GM23338 (cell line): ENCODE measurements around the gene SH3BP4. TPM values are rescaled to one million over a fixed set of nuclear protein-coding genes. Genes with fewer than 3 reads are reported as not detected.

Experiments
- ATAC-seq: fragments of 200-7000 bp; cut with Tn5 transposase; 3 replicates; pipeline ENCODE4 v1.9.1; 2020
- DNase-seq: peaks from one replicate; pipeline ENCODE4 v3.0.0-alpha.2; 2015; ENCODE audit warnings: low spot score
- H2AFZ ChIP-seq: fragments of 200-600 bp; sonication (generic); 2 replicates; pipeline ENCODE4 v1.8.0; 2016; ENCODE audit warnings: antibody characterized with exemption, mild to moderate bottlenecking, moderate library complexity
- H3F3A ChIP-seq: fragments of 200-600 bp; sonication (generic); replicated peaks from 2 replicates; pipeline ENCODE4 v1.8.0; 2017; ENCODE audit warnings: antibody characterized with exemption, mixed run types, low read depth
- H3K27ac ChIP-seq: fragments of 200-600 bp; sonication (generic); 2 replicates; pipeline ENCODE4 v1.6.1; 2016; ENCODE audit warnings: low read depth
- H3K27me3 ChIP-seq: fragments of 200-600 bp; sonication (generic); 2 replicates; pipeline ENCODE4 v1.8.0; 2016; ENCODE audit warnings: mild to moderate bottlenecking, mixed run types, moderate library complexity; ENCODE audit not compliant: insufficient read depth
- H3K36me3 ChIP-seq: fragments of 200-600 bp; sonication (generic); 2 replicates; pipeline ENCODE4 v1.8.0; 2016; ENCODE audit warnings: mild to moderate bottlenecking; ENCODE audit not compliant: insufficient read depth
- H3K4me1 ChIP-seq: fragments of 200-600 bp; sonication (generic); 2 replicates; pipeline ENCODE4 v1.8.0; 2016; ENCODE audit warnings: mild to moderate bottlenecking, moderate library complexity; ENCODE audit not compliant: insufficient read depth
- H3K4me2 ChIP-seq: fragments of 200-600 bp; sonication (generic); 2 replicates; pipeline ENCODE4 v1.7.1; 2017; ENCODE audit warnings: mixed run types
- H3K4me3 ChIP-seq: fragments of 200-600 bp; sonication (generic); 2 replicates; pipeline ENCODE4 v1.6.1; 2016; ENCODE audit warnings: mixed run types
- H3K79me2 ChIP-seq: fragments of 200-600 bp; sonication (generic); replicated peaks from 2 replicates; pipeline ENCODE4 v1.8.0; 2017; ENCODE audit warnings: mild to moderate bottlenecking; ENCODE audit not compliant: insufficient read depth
- H3K9me2 ChIP-seq: fragments of 200-600 bp; sonication (generic); 2 replicates; pipeline ENCODE4 v1.8.0; 2017; ENCODE audit not compliant: insufficient read depth
- H4K20me1 ChIP-seq: fragments of 200-600 bp; sonication (generic); replicated peaks from 2 replicates; pipeline ENCODE4 v1.8.0; 2017; ENCODE audit warnings: mild to moderate bottlenecking; ENCODE audit not compliant: insufficient read depth
- H3K27ac Mint-ChIP-seq: 2 replicates; pipeline ENCODE4 v1.8.0; 2020; ENCODE audit warnings: inconsistent platforms, mild to moderate bottlenecking, moderate library complexity, mixed read lengths
- H3K27me3 Mint-ChIP-seq: 3 replicates; pipeline ENCODE4 v1.8.0; 2022; ENCODE audit warnings: low read depth, mild to moderate bottlenecking, moderate library complexity, mixed read lengths, inconsistent platforms; ENCODE audit not compliant: insufficient read depth, poor library complexity
- H3K36me3 Mint-ChIP-seq: 3 replicates; pipeline ENCODE4 v1.8.0; 2021; ENCODE audit warnings: low read depth, mild to moderate bottlenecking, inconsistent platforms, moderate library complexity, mixed read lengths
- H3K4me1 Mint-ChIP-seq: 3 replicates; pipeline ENCODE4 v1.8.0; 2020; ENCODE audit warnings: mild to moderate bottlenecking, inconsistent platforms, mixed read lengths
- H3K4me3 Mint-ChIP-seq: 3 replicates; pipeline ENCODE4 v1.8.0; 2021; ENCODE audit warnings: moderate library complexity, mild to moderate bottlenecking, inconsistent platforms, mixed read lengths
- H3K9me3 Mint-ChIP-seq: 3 replicates; pipeline ENCODE4 v1.8.0; 2020; ENCODE audit warnings: moderate library complexity, mild to moderate bottlenecking, inconsistent platforms, mixed read lengths
- CREB1 ChIP-seq: fragments of 250-450 bp; sonication (Bioruptor Pico); IDR thresholded peaks from 2 replicates; pipeline ENCODE4 v1.5.0; 2020; ENCODE audit warnings: low read depth, mild to moderate bottlenecking, moderate library complexity
- EZH2 ChIP-seq: fragments of 200-600 bp; sonication (generic); IDR thresholded peaks from one replicate; pipeline ENCODE4 v1.8.0; 2017; ENCODE audit warnings: antibody characterized with exemption, mild to moderate bottlenecking, low read depth; ENCODE audit not compliant: unreplicated experiment
- EZH2phosphoT487 ChIP-seq: fragments of 200-600 bp; sonication (generic); IDR thresholded peaks from one replicate; pipeline ENCODE4 v1.8.1; 2018; ENCODE audit warnings: antibody characterized with exemption; ENCODE audit not compliant: unreplicated experiment
- JUNB ChIP-seq: IDR thresholded peaks from one replicate; pipeline ENCODE4 v1.6.1; 2016; ENCODE audit warnings: antibody characterized with exemption; ENCODE audit not compliant: unreplicated experiment
- NANOG ChIP-seq: IDR thresholded peaks from 2 replicates; pipeline ENCODE4 v1.6.1; 2016; ENCODE audit warnings: antibody characterized with exemption, borderline replicate concordance
- POLR2AphosphoS5 ChIP-seq: IDR thresholded peaks from 2 replicates; pipeline ENCODE4 v1.6.1; 2016; ENCODE audit warnings: antibody characterized with exemption, low read depth
- STAT1 ChIP-seq: IDR thresholded peaks from one replicate; pipeline ENCODE4 v1.6.1; 2016; ENCODE audit warnings: antibody characterized with exemption; ENCODE audit not compliant: unreplicated experiment
- ZNF114 ChIP-seq: fragments of 250-450 bp; sonication (Bioruptor Pico); IDR thresholded peaks from 2 replicates; pipeline ENCODE4 v1.5.0; 2020; ENCODE audit warnings: mild to moderate bottlenecking, moderate library complexity
- ZNF331 ChIP-seq: fragments of 250-450 bp; sonication (Bioruptor Pico); IDR thresholded peaks from 2 replicates; pipeline ENCODE4 v1.5.0; 2020; ENCODE audit warnings: low read depth, mild to moderate bottlenecking, moderate library complexity
- polyA plus RNA-seq: library from polyadenylated mRNA; unstranded; fragments of >200 nt; fragmentation: Nextera tagmentation; extraction: Ambion mirVana; gene quantifications from 2 replicates; pipeline ENCODE4 v1.2.1, GENCODE V29; 2016
- total RNA-seq: library from RNA; depleted of rRNA; stranded (reverse); fragments of >200 nt; shearing (Covaris generic); gene quantifications from 2 replicates; pipeline ENCODE4 v1.2.3, GENCODE V29; 2014
- TF ChIP-seq, protein P1 (sequence below), 2 experiments: fragments of 200-600 bp in 1 of 2; sonication (generic) in 1 of 2; conservative IDR thresholded peaks; 2 replicates each; pipeline versions ENCODE4 v1.5.1 to v1.6.1; 2016 to 2017; ENCODE audit warnings: antibody characterized with exemption in 2 of 2, low read depth in 2 of 2, mild to moderate bottlenecking in 2 of 2, moderate library complexity in 1 of 2
- TF ChIP-seq, protein P2 (sequence below): IDR thresholded peaks from 2 replicates; pipeline ENCODE4 v1.6.1; 2016; ENCODE audit warnings: antibody characterized with exemption
- TF ChIP-seq, protein P3 (sequence below): IDR thresholded peaks from one replicate; pipeline ENCODE4 v1.6.1; 2018; ENCODE audit warnings: antibody characterized with exemption; ENCODE audit not compliant: unreplicated experiment
- TF ChIP-seq, protein P4 (sequence below): fragments of 250-450 bp; sonication (Bioruptor Pico); IDR thresholded peaks from 2 replicates; pipeline ENCODE4 v1.5.0; 2020; ENCODE audit warnings: mild to moderate bottlenecking, moderate library complexity

SH3BP4 gene
- total and polyA plus RNA-seq, 2 experiments from 2014 or later, result 15.6 to 50.9 TPM

DNA sequence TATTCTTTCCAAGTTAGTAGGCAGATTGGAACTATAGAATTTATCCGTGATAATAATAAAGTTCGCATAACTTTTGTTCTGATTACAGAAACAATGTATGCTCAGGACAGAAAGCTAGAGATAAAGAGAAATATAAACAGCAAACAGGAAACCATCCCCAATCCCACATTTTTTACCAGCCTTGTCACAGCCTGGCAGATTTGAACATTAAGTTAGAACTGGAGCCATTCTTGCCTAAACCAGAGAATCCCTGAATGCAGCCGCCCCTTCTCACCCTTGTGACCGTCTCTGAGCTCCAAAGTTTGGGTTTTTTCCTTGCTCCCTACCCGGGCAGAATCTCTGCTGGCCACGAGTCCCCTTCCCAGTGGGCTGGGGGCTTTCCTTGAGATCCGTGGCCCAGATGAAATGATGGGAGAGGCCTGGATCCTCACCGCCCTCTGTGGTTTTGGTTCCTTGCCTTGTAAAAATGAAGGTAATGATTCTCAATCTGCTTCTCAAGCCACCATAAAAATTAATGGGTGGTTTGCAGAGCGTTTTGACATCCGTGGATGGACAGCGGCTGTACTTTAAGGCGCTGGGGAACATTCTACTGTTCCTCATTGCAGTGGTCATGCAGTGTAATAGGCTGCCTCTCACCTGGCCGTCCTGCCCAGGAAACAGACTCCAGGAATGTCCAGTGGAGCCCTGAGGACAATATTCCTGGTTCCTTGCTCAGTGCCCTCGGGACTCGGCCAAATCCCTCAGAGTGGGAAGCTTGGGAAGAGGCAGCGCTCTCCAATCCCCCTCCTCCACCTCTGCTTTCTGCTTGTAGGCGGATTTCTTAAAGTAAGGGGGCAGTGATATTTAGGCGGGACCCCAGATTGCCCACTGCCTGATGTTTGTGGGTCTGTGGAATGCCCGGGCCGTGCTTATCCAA lies 1.6 kb downstream of the SH3BP4 start:
- Histone ChIP-seq H3K4me3 (peak overlapping the region; percentile 91), H3K4me2 (peak overlapping the region; percentile 86), H2AFZ (no peak overlapping the region), H3K79me2 (peaks cover 60% of the 10 kb centered on the region), H3K27ac (no peak overlapping the region), H3K4me1 (peaks cover 58% of the 10 kb centered on the region), H4K20me1 (peaks cover 16% of the 10 kb centered on the region; the same call in 1 of the 2 replicates), H3K9me2 (no peaks in the 10 kb centered on the region), H3F3A (no peaks in the 10 kb centered on the region), H3K27me3 (peaks cover 37% of the 10 kb centered on the region), H3K36me3 (no peaks in the 10 kb centered on the region)
- no peak for TF ChIP-seq CREB1
- no peak for TF ChIP-seq EZH2phosphoT487
- no peak for TF ChIP-seq STAT1
- TF ChIP-seq, protein P1, sequence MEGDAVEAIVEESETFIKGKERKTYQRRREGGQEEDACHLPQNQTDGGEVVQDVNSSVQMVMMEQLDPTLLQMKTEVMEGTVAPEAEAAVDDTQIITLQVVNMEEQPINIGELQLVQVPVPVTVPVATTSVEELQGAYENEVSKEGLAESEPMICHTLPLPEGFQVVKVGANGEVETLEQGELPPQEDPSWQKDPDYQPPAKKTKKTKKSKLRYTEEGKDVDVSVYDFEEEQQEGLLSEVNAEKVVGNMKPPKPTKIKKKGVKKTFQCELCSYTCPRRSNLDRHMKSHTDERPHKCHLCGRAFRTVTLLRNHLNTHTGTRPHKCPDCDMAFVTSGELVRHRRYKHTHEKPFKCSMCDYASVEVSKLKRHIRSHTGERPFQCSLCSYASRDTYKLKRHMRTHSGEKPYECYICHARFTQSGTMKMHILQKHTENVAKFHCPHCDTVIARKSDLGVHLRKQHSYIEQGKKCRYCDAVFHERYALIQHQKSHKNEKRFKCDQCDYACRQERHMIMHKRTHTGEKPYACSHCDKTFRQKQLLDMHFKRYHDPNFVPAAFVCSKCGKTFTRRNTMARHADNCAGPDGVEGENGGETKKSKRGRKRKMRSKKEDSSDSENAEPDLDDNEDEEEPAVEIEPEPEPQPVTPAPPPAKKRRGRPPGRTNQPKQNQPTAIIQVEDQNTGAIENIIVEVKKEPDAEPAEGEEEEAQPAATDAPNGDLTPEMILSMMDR (conservative IDR thresholded peaks at IDR 0.05; ENCODE audit: low read depth in 2 of 2), result no peak
- TF ChIP-seq POLR2AphosphoS5, result no peak
- TF ChIP-seq, protein P2, sequence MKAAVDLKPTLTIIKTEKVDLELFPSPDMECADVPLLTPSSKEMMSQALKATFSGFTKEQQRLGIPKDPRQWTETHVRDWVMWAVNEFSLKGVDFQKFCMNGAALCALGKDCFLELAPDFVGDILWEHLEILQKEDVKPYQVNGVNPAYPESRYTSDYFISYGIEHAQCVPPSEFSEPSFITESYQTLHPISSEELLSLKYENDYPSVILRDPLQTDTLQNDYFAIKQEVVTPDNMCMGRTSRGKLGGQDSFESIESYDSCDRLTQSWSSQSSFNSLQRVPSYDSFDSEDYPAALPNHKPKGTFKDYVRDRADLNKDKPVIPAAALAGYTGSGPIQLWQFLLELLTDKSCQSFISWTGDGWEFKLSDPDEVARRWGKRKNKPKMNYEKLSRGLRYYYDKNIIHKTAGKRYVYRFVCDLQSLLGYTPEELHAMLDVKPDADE, result no peak
- no peak for TF ChIP-seq JUNB
- TF ChIP-seq, protein P3, sequence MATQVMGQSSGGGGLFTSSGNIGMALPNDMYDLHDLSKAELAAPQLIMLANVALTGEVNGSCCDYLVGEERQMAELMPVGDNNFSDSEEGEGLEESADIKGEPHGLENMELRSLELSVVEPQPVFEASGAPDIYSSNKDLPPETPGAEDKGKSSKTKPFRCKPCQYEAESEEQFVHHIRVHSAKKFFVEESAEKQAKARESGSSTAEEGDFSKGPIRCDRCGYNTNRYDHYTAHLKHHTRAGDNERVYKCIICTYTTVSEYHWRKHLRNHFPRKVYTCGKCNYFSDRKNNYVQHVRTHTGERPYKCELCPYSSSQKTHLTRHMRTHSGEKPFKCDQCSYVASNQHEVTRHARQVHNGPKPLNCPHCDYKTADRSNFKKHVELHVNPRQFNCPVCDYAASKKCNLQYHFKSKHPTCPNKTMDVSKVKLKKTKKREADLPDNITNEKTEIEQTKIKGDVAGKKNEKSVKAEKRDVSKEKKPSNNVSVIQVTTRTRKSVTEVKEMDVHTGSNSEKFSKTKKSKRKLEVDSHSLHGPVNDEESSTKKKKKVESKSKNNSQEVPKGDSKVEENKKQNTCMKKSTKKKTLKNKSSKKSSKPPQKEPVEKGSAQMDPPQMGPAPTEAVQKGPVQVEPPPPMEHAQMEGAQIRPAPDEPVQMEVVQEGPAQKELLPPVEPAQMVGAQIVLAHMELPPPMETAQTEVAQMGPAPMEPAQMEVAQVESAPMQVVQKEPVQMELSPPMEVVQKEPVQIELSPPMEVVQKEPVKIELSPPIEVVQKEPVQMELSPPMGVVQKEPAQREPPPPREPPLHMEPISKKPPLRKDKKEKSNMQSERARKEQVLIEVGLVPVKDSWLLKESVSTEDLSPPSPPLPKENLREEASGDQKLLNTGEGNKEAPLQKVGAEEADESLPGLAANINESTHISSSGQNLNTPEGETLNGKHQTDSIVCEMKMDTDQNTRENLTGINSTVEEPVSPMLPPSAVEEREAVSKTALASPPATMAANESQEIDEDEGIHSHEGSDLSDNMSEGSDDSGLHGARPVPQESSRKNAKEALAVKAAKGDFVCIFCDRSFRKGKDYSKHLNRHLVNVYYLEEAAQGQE, result no peak
- no peak for TF ChIP-seq ZNF331 (CRISPR knock-in tag)
- no peak for TF ChIP-seq NANOG
- TF ChIP-seq, protein P4, sequence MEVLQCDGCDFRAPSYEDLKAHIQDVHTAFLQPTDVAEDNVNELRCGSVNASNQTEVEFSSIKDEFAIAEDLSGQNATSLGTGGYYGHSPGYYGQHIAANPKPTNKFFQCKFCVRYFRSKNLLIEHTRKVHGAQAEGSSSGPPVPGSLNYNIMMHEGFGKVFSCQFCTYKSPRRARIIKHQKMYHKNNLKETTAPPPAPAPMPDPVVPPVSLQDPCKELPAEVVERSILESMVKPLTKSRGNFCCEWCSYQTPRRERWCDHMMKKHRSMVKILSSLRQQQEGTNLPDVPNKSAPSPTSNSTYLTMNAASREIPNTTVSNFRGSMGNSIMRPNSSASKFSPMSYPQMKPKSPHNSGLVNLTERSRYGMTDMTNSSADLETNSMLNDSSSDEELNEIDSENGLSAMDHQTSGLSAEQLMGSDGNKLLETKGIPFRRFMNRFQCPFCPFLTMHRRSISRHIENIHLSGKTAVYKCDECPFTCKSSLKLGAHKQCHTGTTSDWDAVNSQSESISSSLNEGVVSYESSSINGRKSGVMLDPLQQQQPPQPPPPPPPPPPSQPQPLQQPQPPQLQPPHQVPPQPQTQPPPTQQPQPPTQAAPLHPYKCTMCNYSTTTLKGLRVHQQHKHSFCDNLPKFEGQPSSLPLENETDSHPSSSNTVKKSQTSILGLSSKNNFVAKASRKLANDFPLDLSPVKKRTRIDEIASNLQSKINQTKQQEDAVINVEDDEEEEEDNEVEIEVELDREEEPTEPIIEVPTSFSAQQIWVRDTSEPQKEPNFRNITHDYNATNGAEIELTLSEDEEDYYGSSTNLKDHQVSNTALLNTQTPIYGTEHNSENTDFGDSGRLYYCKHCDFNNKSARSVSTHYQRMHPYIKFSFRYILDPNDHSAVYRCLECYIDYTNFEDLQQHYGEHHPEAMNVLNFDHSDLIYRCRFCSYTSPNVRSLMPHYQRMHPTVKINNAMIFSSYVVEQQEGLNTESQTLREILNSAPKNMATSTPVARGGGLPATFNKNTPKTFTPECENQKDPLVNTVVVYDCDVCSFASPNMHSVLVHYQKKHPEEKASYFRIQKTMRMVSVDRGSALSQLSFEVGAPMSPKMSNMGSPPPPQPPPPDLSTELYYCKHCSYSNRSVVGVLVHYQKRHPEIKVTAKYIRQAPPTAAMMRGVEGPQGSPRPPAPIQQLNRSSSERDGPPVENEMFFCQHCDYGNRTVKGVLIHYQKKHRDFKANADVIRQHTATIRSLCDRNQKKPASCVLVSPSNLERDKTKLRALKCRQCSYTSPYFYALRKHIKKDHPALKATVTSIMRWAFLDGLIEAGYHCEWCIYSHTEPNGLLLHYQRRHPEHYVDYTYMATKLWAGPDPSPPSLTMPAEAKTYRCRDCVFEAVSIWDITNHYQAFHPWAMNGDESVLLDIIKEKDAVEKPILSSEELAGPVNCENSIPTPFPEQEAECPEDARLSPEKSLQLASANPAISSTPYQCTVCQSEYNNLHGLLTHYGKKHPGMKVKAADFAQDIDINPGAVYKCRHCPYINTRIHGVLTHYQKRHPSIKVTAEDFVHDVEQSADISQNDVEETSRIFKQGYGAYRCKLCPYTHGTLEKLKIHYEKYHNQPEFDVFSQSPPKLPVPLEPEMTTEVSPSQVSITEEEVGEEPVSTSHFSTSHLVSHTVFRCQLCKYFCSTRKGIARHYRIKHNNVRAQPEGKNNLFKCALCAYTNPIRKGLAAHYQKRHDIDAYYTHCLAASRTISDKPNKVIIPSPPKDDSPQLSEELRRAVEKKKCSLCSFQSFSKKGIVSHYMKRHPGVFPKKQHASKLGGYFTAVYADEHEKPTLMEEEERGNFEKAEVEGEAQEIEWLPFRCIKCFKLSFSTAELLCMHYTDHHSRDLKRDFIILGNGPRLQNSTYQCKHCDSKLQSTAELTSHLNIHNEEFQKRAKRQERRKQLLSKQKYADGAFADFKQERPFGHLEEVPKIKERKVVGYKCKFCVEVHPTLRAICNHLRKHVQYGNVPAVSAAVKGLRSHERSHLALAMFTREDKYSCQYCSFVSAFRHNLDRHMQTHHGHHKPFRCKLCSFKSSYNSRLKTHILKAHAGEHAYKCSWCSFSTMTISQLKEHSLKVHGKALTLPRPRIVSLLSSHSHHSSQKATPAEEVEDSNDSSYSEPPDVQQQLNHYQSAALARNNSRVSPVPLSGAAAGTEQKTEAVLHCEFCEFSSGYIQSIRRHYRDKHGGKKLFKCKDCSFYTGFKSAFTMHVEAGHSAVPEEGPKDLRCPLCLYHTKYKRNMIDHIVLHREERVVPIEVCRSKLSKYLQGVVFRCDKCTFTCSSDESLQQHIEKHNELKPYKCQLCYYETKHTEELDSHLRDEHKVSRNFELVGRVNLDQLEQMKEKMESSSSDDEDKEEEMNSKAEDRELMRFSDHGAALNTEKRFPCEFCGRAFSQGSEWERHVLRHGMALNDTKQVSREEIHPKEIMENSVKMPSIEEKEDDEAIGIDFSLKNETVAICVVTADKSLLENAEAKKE (CRISPR knock-in tag), result no peak
- TF ChIP-seq ZNF114 (CRISPR knock-in tag), result no peak
- TF ChIP-seq EZH2, result no peak
- H3K27me3 Mint-ChIP-seq, result peaks cover 24% of the 10 kb centered on the region
- H3K36me3 Mint-ChIP-seq, result peaks cover 5% of the 10 kb centered on the region; the same call in 2 of the 3 replicates
- DNase-seq (peak; percentile 23), ATAC-seq (no peak; the same call in 2 of the 3 replicates)
- peaks cover 59% of the 10 kb centered on the region for H3K4me1 Mint-ChIP-seq
- H3K9me3 Mint-ChIP-seq, result no peaks in the 10 kb centered on the region
- H3K4me3 Mint-ChIP-seq, result peak overlapping the region; percentile 84
- H3K27ac Mint-ChIP-seq, result no peak overlapping the region
